Prostate gland (tissue), 2 donors: ENCODE measurements around the gene IGSF11.

ENCODE experiments used
- CTCF ChIP-seq, 4 experiments: fragments of 200-600 bp in 2 of 4; fragments of 450-650 bp in 2 of 4; sonication (generic) in 2 of 4; IDR thresholded peaks; 1 replicate in 3 of 4; 2 replicates in 1 of 4; pipeline ENCODE4 v1.5.1; 2016 to 2019; ENCODE audit warnings: antibody characterized with exemption in 4 of 4, mild to moderate bottlenecking in 2 of 4, moderate library complexity in 2 of 4
- POLR2AphosphoS5 ChIP-seq: sonication (generic); formaldehyde crosslinking; IDR thresholded peaks from one replicate; pipeline ENCODE4 v1.6.1; 2017; ENCODE audit warnings: antibody characterized with exemption

GRCh38 chr3:118890206-118890605, 144.4 kb downstream of the IGSF11 start:
- no peak for TF ChIP-seq CTCF (IDR thresholded peaks at IDR 0.05)
- TF ChIP-seq POLR2AphosphoS5 = no peak
